Sigmoid colon (tissue), 3 donors: ENCODE data around the gene SLC14A1.

Source experiments
- CTCF ChIP-seq, 4 experiments: fragments of 450-650 bp in 3 of 4; fragments of 200-600 bp in 1 of 4; IDR thresholded peaks; one replicate each; pipeline ENCODE4 v1.5.1; 2016 to 2019; ENCODE audit warnings: antibody characterized with exemption in 4 of 4, mild to moderate bottlenecking in 3 of 4, moderate library complexity in 2 of 4
- POLR2A ChIP-seq, 2 donors: fragments of 450-650 bp; IDR thresholded peaks; one replicate each; pipeline ENCODE4 v1.6.1; 2016; ENCODE audit warnings: antibody characterized with exemption in 2 of 2, mild to moderate bottlenecking in 2 of 2, moderate library complexity in 2 of 2

- TF ChIP-seq CTCF (IDR thresholded peaks at IDR 0.05) (no peak), POLR2A (IDR thresholded peaks at IDR 0.05) (no peak)
Observed at GRCh38 chr18:45788861-45789260, 64.9 kb downstream of the SLC14A1 start.
